Nephron progenitor cell (in vitro differentiated cells): ENCODE measurements around the gene FAM120A.

Experiments used
- DNase-seq: peaks from one replicate; pipeline ENCODE4 v3.0.0; 2021
- H3K27ac Mint-ChIP-seq: 2 replicates; pipeline ENCODE4 v1.8.0; 2021; ENCODE audit warnings: mild to moderate bottlenecking, moderate library complexity, mixed read lengths
- H3K27me3 Mint-ChIP-seq: 2 replicates; pipeline ENCODE4 v1.8.0; 2021; ENCODE audit warnings: mild to moderate bottlenecking, low read depth, mixed read lengths; ENCODE audit not compliant: poor library complexity
- H3K36me3 Mint-ChIP-seq: 2 replicates; pipeline ENCODE4 v1.8.0; 2021; ENCODE audit warnings: low read depth, mixed read lengths
- H3K4me1 Mint-ChIP-seq: 2 replicates; pipeline ENCODE4 v1.8.0; 2021; ENCODE audit warnings: mixed read lengths
- H3K4me3 Mint-ChIP-seq: 2 replicates; pipeline ENCODE4 v1.8.0; 2021; ENCODE audit warnings: mild to moderate bottlenecking, moderate library complexity, mixed read lengths
- H3K9me3 Mint-ChIP-seq: 2 replicates; pipeline ENCODE4 v1.8.0; 2021; ENCODE audit warnings: mild to moderate bottlenecking, moderate library complexity, mixed read lengths
- CTCF ChIP-seq: fragments of 200-600 bp; sonication (generic); IDR thresholded peaks from 2 replicates; pipeline ENCODE4 v1.5.0; 2021; ENCODE audit warnings: antibody characterized with exemption

FAM120A gene

GRCh38 chr9:93606187-93606586 lies 154.7 kb downstream of the FAM120A start:
- DNase-seq = no peak
- H3K4me1 Mint-ChIP-seq = peaks cover 17% of the 10 kb centered on the region
- H3K27ac Mint-ChIP-seq = no peak overlapping the region
- H3K9me3 Mint-ChIP-seq = peaks cover 65% of the 10 kb centered on the region
- no peak for TF ChIP-seq CTCF
- H3K36me3 Mint-ChIP-seq = peaks cover 66% of the 10 kb centered on the region
- H3K27me3 Mint-ChIP-seq = peaks cover 9% of the 10 kb centered on the region
- no peak overlapping the region for H3K4me3 Mint-ChIP-seq

- Mint-ChIP-seq H3K36me3 (peaks cover 51% of the 10 kb centered on the region), H3K4me3 (no peak overlapping the region), H3K27ac (no peak overlapping the region), H3K9me3 (peaks cover 53% of the 10 kb centered on the region), H3K27me3 (peaks cover 9% of the 10 kb centered on the region), H3K4me1 (no peaks in the 10 kb centered on the region)
- TF ChIP-seq CTCF = no peak
- no peak for DNase-seq
These were observed 158.7 kb downstream of the FAM120A start for GRCh38 chr9:93610206-93610605.

GRCh38 chr9:93612052-93612795 lies 160.7 kb downstream of the FAM120A start:
- H3K27me3 Mint-ChIP-seq = peaks cover 9% of the 10 kb centered on the region
- TF ChIP-seq CTCF = no peak
- peaks cover 7% of the 10 kb centered on the region for H3K4me1 Mint-ChIP-seq
- no peak for DNase-seq
- no peak overlapping the region for H3K27ac Mint-ChIP-seq
- H3K36me3 Mint-ChIP-seq = peaks cover 32% of the 10 kb centered on the region
- no peak overlapping the region for H3K4me3 Mint-ChIP-seq
- peaks cover 36% of the 10 kb centered on the region for H3K9me3 Mint-ChIP-seq

GRCh38 chr9:93612796-93613154 lies 161.3 kb downstream of the FAM120A start:
- peaks cover 9% of the 10 kb centered on the region for H3K27me3 Mint-ChIP-seq
- no peak for DNase-seq
- no peak overlapping the region for H3K4me3 Mint-ChIP-seq
- no peak for TF ChIP-seq CTCF
- H3K36me3 Mint-ChIP-seq = peaks cover 29% of the 10 kb centered on the region
- peaks cover 13% of the 10 kb centered on the region for H3K4me1 Mint-ChIP-seq
- peaks cover 33% of the 10 kb centered on the region for H3K9me3 Mint-ChIP-seq
- no peak overlapping the region for H3K27ac Mint-ChIP-seq

GRCh38 chr9:93613174-93613573 lies 161.7 kb downstream of the FAM120A start:
- peaks cover 13% of the 10 kb centered on the region for H3K4me1 Mint-ChIP-seq
- no peak for TF ChIP-seq CTCF
- H3K27ac Mint-ChIP-seq = no peak overlapping the region
- H3K27me3 Mint-ChIP-seq = peaks cover 9% of the 10 kb centered on the region
- no peak overlapping the region for H3K4me3 Mint-ChIP-seq
- H3K9me3 Mint-ChIP-seq = peaks cover 29% of the 10 kb centered on the region
- H3K36me3 Mint-ChIP-seq = peaks cover 27% of the 10 kb centered on the region
- DNase-seq = no peak

- peaks cover 22% of the 10 kb centered on the region for H3K9me3 Mint-ChIP-seq
- no peak for TF ChIP-seq CTCF
- no peak for DNase-seq
- peaks cover 25% of the 10 kb centered on the region for H3K36me3 Mint-ChIP-seq
- peaks cover 7% of the 10 kb centered on the region for H3K27me3 Mint-ChIP-seq
- no peak overlapping the region for H3K27ac Mint-ChIP-seq
- no peak overlapping the region for H3K4me3 Mint-ChIP-seq
- peaks cover 13% of the 10 kb centered on the region for H3K4me1 Mint-ChIP-seq
These were observed 162.3 kb downstream of the FAM120A start for GRCh38 chr9:93613791-93614190.
